Right forelimb (tissue), 1 donor: Measurements from ENCODE around the gene NACAD.

Source experiments
- DNase-seq: peaks from one replicate; pipeline ENCODE4 v3.0.0-alpha.2; 2018

NACAD gene

GRCh38 chr7:45073786-45074527 is 14.8 kb downstream of the NACAD start:
- DNase-seq, result no peak

- no peak for DNase-seq
Observed at GRCh38 chr7:45073031-45073785, 15.6 kb downstream of the NACAD start.

- DNase-seq, result no peak
Observed at GRCh38 chr7:45072131-45073030, 16.4 kb downstream of the NACAD start.

- no peak for DNase-seq
Observed at GRCh38 chr7:45071528-45071927, 17.2 kb downstream of the NACAD start.

- DNase-seq, result no peak
Observed at GRCh38 chr7:45070254-45070642, 18.5 kb downstream of the NACAD start.

- no peak for DNase-seq
Observed at GRCh38 chr7:45069444-45070253, 19.1 kb downstream of the NACAD start.

GRCh38 chr7:45068236-45069023 is 20.3 kb downstream of the NACAD start:
- no peak for DNase-seq

GRCh38 chr7:45067582-45067981 is 21.2 kb downstream of the NACAD start:
- DNase-seq, result no peak

- DNase-seq, result no peak
Observed at GRCh38 chr7:45066409-45066808, 22.4 kb downstream of the NACAD start.

- no peak for DNase-seq
Observed at GRCh38 chr7:45065031-45065995, 23.5 kb downstream of the NACAD start.

GRCh38 chr7:45064047-45064725 is 24.6 kb downstream of the NACAD start:
- no peak for DNase-seq

GRCh38 chr7:45061806-45062425 is 26.9 kb downstream of the NACAD start:
- no peak for DNase-seq

- no peak for DNase-seq
Observed at GRCh38 chr7:45061352-45061751, 27.4 kb downstream of the NACAD start.

- no peak for DNase-seq
Observed at GRCh38 chr7:45060295-45060694, 28.5 kb downstream of the NACAD start.

- no peak for DNase-seq
Observed at GRCh38 chr7:45057878-45058277, 30.9 kb downstream of the NACAD start.

GRCh38 chr7:45055594-45056219 is 33.1 kb downstream of the NACAD start:
- no peak for DNase-seq

- DNase-seq, result no peak
Observed at GRCh38 chr7:45055016-45055415, 33.8 kb downstream of the NACAD start.

- DNase-seq, result no peak
Observed at GRCh38 chr7:45054442-45054841, 34.3 kb downstream of the NACAD start.

- no peak for DNase-seq
Observed at GRCh38 chr7:45053941-45054340, 34.8 kb downstream of the NACAD start.
